Tibial artery (tissue), 4 donors: ENCODE measurements around the gene ANKRD50.

Experiments used
- DNase-seq, 2 donors: peaks; one replicate each; pipeline ENCODE4 v3.0.0-alpha.2; 2019
- H3K27ac ChIP-seq, 2 donors: fragments of 200-600 bp; sonication (generic) in 1 of 2; 1 replicate in 1 of 2; 2 replicates in 1 of 2; pipeline ENCODE4 v1.5.1; 2018 to 2019; ENCODE audit warnings: mild to moderate bottlenecking in 1 of 2
- H3K27me3 ChIP-seq, 2 donors: fragments of 200-600 bp; sonication (generic) in 1 of 2; one replicate each; pipeline versions ENCODE4 v1.5.1 to v1.6.0; 2016 to 2019
- H3K36me3 ChIP-seq, 3 donors: fragments of 200-600 bp; sonication (generic) in 2 of 3; one replicate each; pipeline ENCODE4 v1.5.1; 2016 to 2019; ENCODE audit warnings: mild to moderate bottlenecking in 2 of 3
- H3K4me1 ChIP-seq, 4 donors: fragments of 200-600 bp; sonication (generic) in 2 of 4; 1 replicate in 3 of 4; 2 replicates in 1 of 4; pipeline ENCODE4 v1.5.1; 2016 to 2019
- H3K4me3 ChIP-seq, 2 donors: fragments of 200-600 bp; sonication (generic) in 1 of 2; 1 replicate in 1 of 2; 2 replicates in 1 of 2; pipeline ENCODE4 v1.5.1; 2018 to 2019; ENCODE audit warnings: mild to moderate bottlenecking in 2 of 2
- H3K9me3 ChIP-seq, 3 donors: fragments of 200-600 bp; sonication (generic) in 1 of 3; one replicate each; pipeline ENCODE4 v1.5.1; 2016 to 2019
- intact Hi-C: fragments of 100-400 bp; cut with DNase I; formaldehyde crosslinking; loops from one replicate; pipeline ENCODE4 v1.15.0; 2023; ENCODE audit warnings: low total_unique reads
- TF ChIP-seq, protein P1 (sequence below), 2 experiments: fragments of 200-600 bp in 1 of 2; fragments of 450-650 bp in 1 of 2; IDR thresholded peaks; one replicate each; pipeline ENCODE4 v1.5.1; 2017 to 2019; ENCODE audit warnings: antibody characterized with exemption in 2 of 2, mild to moderate bottlenecking in 1 of 2, moderate library complexity in 1 of 2

ANKRD50 gene

GRCh38 chr4:124705393-124705792 lies 7.1 kb downstream of the ANKRD50 start:
- intact Hi-C loops: no loop called here
- Histone ChIP-seq H3K36me3 (peaks cover 0 to 8% (median 0%) of the 10 kb centered on the region in 3 donors), H3K27me3 (no peaks in the 10 kb centered on the region), H3K4me1 (peaks cover 0 to 58% (median 27%) of the 10 kb centered on the region in 4 donors), H3K27ac (no peak overlapping the region), H3K4me3 (no peak overlapping the region), H3K9me3 (no peaks in the 10 kb centered on the region)
- no peak for DNase-seq
- TF ChIP-seq, protein P1, sequence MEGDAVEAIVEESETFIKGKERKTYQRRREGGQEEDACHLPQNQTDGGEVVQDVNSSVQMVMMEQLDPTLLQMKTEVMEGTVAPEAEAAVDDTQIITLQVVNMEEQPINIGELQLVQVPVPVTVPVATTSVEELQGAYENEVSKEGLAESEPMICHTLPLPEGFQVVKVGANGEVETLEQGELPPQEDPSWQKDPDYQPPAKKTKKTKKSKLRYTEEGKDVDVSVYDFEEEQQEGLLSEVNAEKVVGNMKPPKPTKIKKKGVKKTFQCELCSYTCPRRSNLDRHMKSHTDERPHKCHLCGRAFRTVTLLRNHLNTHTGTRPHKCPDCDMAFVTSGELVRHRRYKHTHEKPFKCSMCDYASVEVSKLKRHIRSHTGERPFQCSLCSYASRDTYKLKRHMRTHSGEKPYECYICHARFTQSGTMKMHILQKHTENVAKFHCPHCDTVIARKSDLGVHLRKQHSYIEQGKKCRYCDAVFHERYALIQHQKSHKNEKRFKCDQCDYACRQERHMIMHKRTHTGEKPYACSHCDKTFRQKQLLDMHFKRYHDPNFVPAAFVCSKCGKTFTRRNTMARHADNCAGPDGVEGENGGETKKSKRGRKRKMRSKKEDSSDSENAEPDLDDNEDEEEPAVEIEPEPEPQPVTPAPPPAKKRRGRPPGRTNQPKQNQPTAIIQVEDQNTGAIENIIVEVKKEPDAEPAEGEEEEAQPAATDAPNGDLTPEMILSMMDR (IDR thresholded peaks at IDR 0.05): no peak

DNA sequence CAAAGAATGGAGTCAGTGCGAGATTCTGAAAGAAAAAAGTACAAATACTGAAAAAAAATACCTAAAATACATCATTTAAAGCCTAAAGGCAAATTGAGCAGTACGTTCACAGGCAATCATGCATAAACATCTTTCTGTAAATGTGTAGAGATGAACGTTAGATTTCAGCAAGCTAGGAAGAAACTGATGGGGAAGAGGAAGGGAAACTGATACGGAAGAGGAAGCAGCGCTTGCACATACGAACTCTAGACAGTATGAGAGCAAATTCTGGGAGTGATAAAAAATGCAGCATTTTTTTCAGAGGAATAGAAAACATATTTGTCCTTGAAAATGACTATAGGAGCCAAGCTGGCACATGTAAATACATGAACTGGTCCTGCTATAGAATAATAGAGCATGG lies 9.4 kb downstream of the ANKRD50 start:
- Histone ChIP-seq H3K36me3 (peaks cover 0 to 9% (median 0%) of the 10 kb centered on the region in 3 donors), H3K9me3 (no peaks in the 10 kb centered on the region), H3K27ac (no peak overlapping the region), H3K4me1 (peaks cover 0 to 39% (median 10%) of the 10 kb centered on the region in 4 donors), H3K27me3 (no peaks in the 10 kb centered on the region), H3K4me3 (no peak overlapping the region)
- TF ChIP-seq, protein P1 (IDR thresholded peaks at IDR 0.05): no peak
- no peak for DNase-seq
- intact Hi-C loops: no loop called here

DNA sequence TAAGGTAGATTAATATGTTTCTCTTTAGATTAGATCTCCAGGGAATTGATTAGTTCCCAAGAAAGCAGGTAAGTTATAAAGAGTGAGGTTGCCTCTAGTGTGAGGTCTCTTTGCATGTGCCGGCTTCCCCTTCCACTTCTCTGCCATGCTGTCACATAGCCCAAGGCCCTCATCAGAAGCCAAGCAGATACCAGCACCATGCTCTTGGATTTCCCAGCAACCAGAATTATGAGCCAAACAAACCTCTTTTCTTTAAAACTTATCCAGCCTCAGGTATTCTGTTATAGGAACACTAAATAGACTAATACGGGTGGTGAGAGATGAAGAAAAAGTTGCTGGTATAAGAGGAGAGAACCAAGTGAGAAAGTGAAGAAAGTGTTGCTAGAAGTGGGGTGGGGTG lies 15.1 kb downstream of the ANKRD50 start:
- no peaks in the 10 kb centered on the region for H3K27me3 ChIP-seq
- TF ChIP-seq, protein P1 (IDR thresholded peaks at IDR 0.05): no peak
- H3K36me3 ChIP-seq: peaks cover 0 to 12% (median 0%) of the 10 kb centered on the region in 3 donors
- no peak overlapping the region for H3K27ac ChIP-seq
- peaks cover 0 to 12% (median 0%) of the 10 kb centered on the region in 3 donors for H3K9me3 ChIP-seq
- DNase-seq: no peak
- intact Hi-C loops: no loop called here
- no peak overlapping the region for H3K4me3 ChIP-seq
- H3K4me1 ChIP-seq: peaks cover 0 to 18% (median 0%) of the 10 kb centered on the region in 4 donors

DNA sequence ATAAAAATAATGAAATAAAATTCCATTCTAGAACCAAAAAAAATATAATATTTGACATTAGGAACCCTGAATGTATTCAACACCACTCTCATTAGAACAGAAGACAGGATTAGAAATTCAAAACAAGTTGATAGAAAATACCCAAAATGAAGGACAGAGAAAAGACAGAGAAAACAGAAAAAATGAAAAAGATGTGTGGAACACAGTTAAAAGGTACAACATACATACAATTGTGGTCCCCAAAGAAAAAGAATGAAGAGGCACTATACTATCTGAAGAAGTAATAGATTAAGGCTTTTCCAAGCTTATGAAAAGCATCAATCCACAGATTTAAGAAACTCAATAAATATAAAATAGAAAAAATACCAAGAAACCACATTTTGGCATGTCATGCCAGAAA lies 16.4 kb downstream of the ANKRD50 start:
- H3K4me1 ChIP-seq: peaks cover 0 to 18% (median 0%) of the 10 kb centered on the region in 4 donors
- H3K4me3 ChIP-seq: no peak overlapping the region
- H3K27ac ChIP-seq: no peak overlapping the region
- TF ChIP-seq, protein P1 (IDR thresholded peaks at IDR 0.05): no peak
- intact Hi-C loops: no loop called here
- no peaks in the 10 kb centered on the region for H3K27me3 ChIP-seq
- DNase-seq: no peak
- H3K36me3 ChIP-seq: peaks cover 0 to 11% (median 0%) of the 10 kb centered on the region in 3 donors
- peaks cover 0 to 12% (median 0%) of the 10 kb centered on the region in 3 donors for H3K9me3 ChIP-seq

- peaks cover 0 to 18% (median 0%) of the 10 kb centered on the region in 4 donors for H3K4me1 ChIP-seq
- H3K9me3 ChIP-seq: peaks cover 0 to 12% (median 0%) of the 10 kb centered on the region in 3 donors
- peak overlapping the region in 1 of 2 donors; percentile 7 for H3K27ac ChIP-seq
- TF ChIP-seq, protein P1 (IDR thresholded peaks at IDR 0.05): no peak
- H3K36me3 ChIP-seq: peaks cover 0 to 3% (median 0%) of the 10 kb centered on the region in 3 donors
- intact Hi-C loops: no loop called here
- H3K27me3 ChIP-seq: no peaks in the 10 kb centered on the region
- H3K4me3 ChIP-seq: no peak overlapping the region
- no peak for DNase-seq
Observed at GRCh38 chr4:124694946-124695598, 17.5 kb downstream of the ANKRD50 start.
